22Rv1 (cell line): ENCODE results near the gene EYS.

Experiments used
- CTCF ChIP-seq: fragments of 450-650 bp; IDR thresholded peaks from 2 replicates; pipeline ENCODE4 v1.5.1; 2017; ENCODE audit warnings: mild to moderate bottlenecking
- ZFX ChIP-seq: fragments of 450-650 bp; IDR thresholded peaks from 2 replicates; pipeline ENCODE4 v1.6.1; 2017; ENCODE audit warnings: antibody characterized with exemption, borderline replicate concordance

- TF ChIP-seq CTCF (no peak), ZFX (no peak)
Observed at GRCh38 chr6:65098349-65098748, 608.7 kb downstream of the EYS start.
